ENCODE data around the gene CDH4.

- TF ChIP-seq CTCF (conservative IDR thresholded peaks at IDR 0.05; ENCODE audit: low read depth, low read length) (no peak), ELK1 (IDR thresholded peaks at IDR 0.05; ENCODE audit: borderline replicate concordance, low read depth, low read length) (no peak), SMC3 (IDR thresholded peaks at IDR 0.05; ENCODE audit: low read depth, low read length) (no peak), POLR2A (IDR thresholded peaks at IDR 0.05; ENCODE audit: low read depth, low read length) (no peak), MXI1 (IDR thresholded peaks at IDR 0.05; ENCODE audit: borderline replicate concordance, low read depth, low read length) (no peak), BHLHE40 (IDR thresholded peaks at IDR 0.05; ENCODE audit: low read depth, low read length) (no peak), FOS (IDR thresholded peaks at IDR 0.05; ENCODE audit: low read depth, low read length) (no peak)
These were observed 714.6 kb downstream of the CDH4 start for GRCh38 chr20:61966492-61967244.

Measured in IMR-90 (cell line).